ENCODE results near the gene CPNE5. TPM values are rescaled to one million over a fixed set of nuclear protein-coding genes. Genes with fewer than 3 reads are reported as not detected.

Gene CPNE5
- total and polyA plus RNA-seq, 9 of the 15 experiments (the other 6 are each of a cell fraction or from before 2014, with no cell fraction given) = 0.14 to 1.0 (median 0.46) TPM; not detected in 2

- TF ChIP-seq PRMT5 (CRISPR knock-in tag; IDR thresholded peaks at IDR 0.05) = no peak
- TF ChIP-seq ZNF584 (CRISPR knock-in tag; IDR thresholded peaks at IDR 0.05; ENCODE audit: low read depth) = no peak
- TF ChIP-seq MTA2 (IDR thresholded peaks at IDR 0.05; ENCODE audit: low read depth) = no peak
- no peak for TF ChIP-seq PHF21A (IDR thresholded peaks at IDR 0.05; ENCODE audit: borderline replicate concordance, low read depth)
- TF ChIP-seq SREBF1 (IDR thresholded peaks at IDR 0.05; ENCODE audit: borderline replicate concordance, low read depth, low read length) = no peak
Observed at GRCh38 chr6:36691612-36692011, 147.6 kb downstream of the CPNE5 start (continued).

- Histone ChIP-seq H3K36me3 (ENCODE audit: control insufficient read depth, insufficient read depth, low read length) (no peaks in the 10 kb centered on the region; the same call in 2 of the 3 replicates), H3K9me1 (ENCODE audit: control insufficient read depth, insufficient read depth, low read length) (no peaks in the 10 kb centered on the region), H3K27me3 (ENCODE audit: control insufficient read depth in 2 of 2, insufficient read depth in 2 of 2, low read length in 2 of 2) (peaks cover 14 to 26% of the 10 kb centered on the region in 2 experiments; a peak in 4 of 5 replicates), H3K4me1 (replicated peaks in 1 of 2; ENCODE audit: control insufficient read depth in 2 of 2, insufficient read depth in 2 of 2, low read length in 2 of 2) (no peaks in the 10 kb centered on the region; a peak in 1 of 5 replicates), H3K4me2 (ENCODE audit: insufficient read depth, low read length) (no peak overlapping the region), H4K20me1 (replicated peaks; ENCODE audit: control insufficient read depth, insufficient read depth, low read length) (0 out of 2 replicates have a peak, but pooled peaks cover 5% of the 10 kb centered on the region), H3K4me3 (no peak overlapping the region), H3K27ac (ENCODE audit: extremely low read depth, low read depth, low read length) (no peak overlapping the region), H3K9me3 (replicated peaks; ENCODE audit: control insufficient read depth, insufficient read depth, low read depth, low read length) (no peaks in the 10 kb centered on the region), H3K9ac (ENCODE audit: insufficient read depth in 1 of 2, low read depth in 2 of 2, low read length in 2 of 2) (no peak overlapping the region), H3K79me2 (ENCODE audit: control insufficient read depth, insufficient read depth, low read length) (no peaks in the 10 kb centered on the region), H2AFZ (ENCODE audit: low read depth, low read length) (no peak overlapping the region)
- no TSS peak for BruUV-seq (replicated peaks)
- TF ChIP-seq TRIM24 (IDR thresholded peaks at IDR 0.05) (no peak), ZNF407 (IDR thresholded peaks at IDR 0.05; ENCODE audit: low read depth) (no peak)
- ATAC-seq (no peak), FAIRE-seq (no peak), DNase-seq (ENCODE audit: extremely low read depth in 1 of 4, low spot score in 3 of 4) (no peak)
- ChIA-PET POLR2A (interaction anchor here (0.7 kb wide), 1 partner anchor 81 kb away, joined by 3 read pairs; no protein-coding TSS in a partner anchor), CTCF (ENCODE audit: low intra/inter-chr PET ratio) (no interaction called here)
- in situ Hi-C loops (cut with MboI) = no loop called here
- intact Hi-C loops (cut with micrococcal nuclease) = no loop called here
- 8% methylated on average over 4 of the region's 4 CpGs for WGBS (ENCODE audit: insufficient coverage, low coverage, missing lambda C conversion rate)
Observed at GRCh38 chr6:36691011-36691410, 148.2 kb downstream of the CPNE5 start.
